Stimulated activated CD8-positive, alpha-beta memory T cell treated with anti-CD3 and anti-CD28 coated beads, Interleukin-2, amount 100 ng/mL, for 48 hours (primary cell): ENCODE data around the gene LRRC55.
"Not testable (repeated sequence)": the region's sequence is repeated elsewhere in the genome, so short reads cannot be mapped to it uniquely, and the experiment has no call there.

Experiments
- DNase-seq, 2 donors: peaks; one replicate each; pipeline ENCODE4 v3.0.0-alpha.2; 2020; ENCODE audit warnings: low read depth in 2 of 2

The LRRC55 gene

GRCh38 chr11:57161351-57161750 lies 20.4 kb upstream of the LRRC55 start:
- no peak for DNase-seq

DNA sequence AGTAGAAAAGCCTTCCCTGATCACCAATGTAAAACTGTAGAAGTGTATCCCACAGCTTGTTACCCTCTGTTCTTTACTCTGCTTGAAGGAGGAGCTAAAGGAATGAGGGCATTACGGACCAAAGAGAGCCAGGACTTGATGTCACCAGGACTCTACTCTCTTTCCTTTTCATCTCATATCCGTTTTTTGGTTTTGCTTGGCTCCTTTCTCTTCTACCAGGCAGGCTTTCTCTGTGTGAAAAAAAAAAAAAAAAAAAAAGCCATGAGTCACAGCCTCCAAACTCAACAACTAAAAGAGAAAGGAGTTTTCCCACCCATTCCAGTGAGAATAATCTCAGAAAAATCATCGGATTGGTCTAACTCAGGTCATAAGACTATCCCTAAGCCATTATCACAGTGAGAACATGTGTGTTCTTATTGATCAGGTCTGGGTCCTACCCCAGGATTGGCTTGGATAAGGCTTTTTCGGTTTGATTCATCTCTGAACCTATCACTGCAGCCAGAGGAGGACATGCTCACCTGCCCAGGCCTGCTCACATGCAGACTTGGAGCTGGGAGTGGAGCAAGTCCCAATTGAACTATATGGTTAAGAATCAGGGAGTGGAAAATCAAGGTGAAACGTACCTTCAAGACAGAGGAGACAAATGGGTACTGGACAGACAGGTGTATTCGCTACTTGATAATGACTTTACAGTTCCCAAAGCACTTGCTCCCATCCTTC lies 19.4 kb upstream of the LRRC55 start:
- no peak for DNase-seq

DNA sequence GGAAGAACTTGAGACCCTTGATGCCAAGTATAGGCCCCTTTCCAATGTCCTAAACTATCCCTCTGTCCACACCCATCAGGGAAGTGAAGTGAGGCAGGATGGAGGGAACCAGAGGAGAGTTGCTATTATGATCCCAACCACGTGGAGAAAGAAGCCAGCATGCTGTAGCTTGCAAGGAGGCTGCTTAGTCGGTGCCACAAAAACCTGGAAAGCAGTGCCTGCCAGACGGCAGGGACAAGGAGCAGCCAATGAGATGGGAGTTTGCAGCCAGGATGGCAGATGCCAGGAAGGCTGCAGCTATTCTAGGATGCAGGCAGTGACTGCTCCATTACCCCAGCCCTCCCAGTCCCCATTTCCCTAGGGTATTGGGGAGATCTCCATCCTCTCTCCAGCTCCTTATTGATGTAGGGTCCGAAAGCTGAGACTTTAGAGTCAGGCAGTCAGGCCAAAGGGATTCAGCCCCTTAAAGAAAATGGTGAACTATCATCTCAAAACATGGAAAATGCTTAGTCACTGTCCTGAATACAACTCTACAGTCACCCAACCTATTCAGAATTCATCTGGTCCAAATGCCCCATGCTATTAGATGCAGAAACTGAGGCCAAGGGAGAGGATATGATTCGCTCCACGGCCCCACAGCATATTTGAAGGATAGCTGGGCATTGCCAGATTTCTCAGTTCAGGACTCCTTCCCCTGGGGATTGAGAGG lies 18.4 kb upstream of the LRRC55 start:
- DNase-seq, result no peak

DNA sequence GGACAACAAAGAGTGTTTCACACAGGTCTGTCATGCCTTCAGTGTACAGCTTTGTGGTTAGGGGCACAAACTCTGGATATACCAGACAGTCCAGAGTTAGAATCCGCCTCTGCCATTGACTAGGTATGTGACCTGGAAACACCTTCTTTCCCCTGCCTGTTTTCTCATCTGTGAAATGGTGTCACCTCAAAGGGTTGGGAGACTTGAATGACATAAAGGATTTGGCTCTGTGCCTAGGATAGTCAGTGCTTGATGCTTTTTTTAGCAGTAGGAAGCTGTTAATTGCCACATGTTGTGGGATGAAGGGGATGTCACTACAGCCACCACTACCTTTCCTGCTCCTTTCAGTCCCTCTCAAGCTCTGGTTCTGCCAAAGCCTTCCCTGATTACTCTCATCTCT lies 17.4 kb upstream of the LRRC55 start:
- no peak for DNase-seq

DNA sequence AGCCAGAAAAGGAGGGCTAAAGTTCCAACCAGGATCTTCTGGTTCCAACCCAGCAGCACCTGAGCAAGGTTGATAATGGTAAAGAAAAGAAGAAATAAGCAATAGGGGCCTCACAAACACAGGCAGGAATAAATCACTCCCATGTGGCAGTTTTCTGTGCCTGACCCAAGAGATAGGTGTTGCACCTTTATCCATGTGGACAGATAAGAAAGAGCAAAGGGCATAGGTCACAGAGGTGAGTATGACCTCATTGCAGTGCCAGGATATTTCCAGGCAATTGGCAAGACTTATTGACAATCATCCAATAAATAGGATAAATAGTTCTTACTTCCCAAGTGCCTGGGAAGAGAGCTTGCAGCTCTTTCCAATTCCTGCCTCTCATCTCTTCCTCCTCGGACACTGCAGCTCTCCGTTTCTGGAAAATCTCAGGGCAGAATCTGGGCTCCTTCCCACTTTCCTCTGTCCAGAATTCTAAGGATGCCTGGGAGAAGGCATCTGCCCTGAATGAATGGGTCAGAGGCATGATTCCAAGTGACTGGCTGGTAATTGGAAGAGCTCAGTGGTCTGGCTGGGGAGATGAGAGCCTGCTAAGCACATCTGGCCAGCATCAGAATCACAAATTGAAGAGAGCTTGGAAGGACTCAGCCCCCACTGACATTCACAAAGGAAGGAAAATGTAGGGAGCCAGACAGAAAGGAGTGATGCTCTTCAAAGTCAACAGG lies 14.5 kb upstream of the LRRC55 start:
- DNase-seq, result no peak

DNA sequence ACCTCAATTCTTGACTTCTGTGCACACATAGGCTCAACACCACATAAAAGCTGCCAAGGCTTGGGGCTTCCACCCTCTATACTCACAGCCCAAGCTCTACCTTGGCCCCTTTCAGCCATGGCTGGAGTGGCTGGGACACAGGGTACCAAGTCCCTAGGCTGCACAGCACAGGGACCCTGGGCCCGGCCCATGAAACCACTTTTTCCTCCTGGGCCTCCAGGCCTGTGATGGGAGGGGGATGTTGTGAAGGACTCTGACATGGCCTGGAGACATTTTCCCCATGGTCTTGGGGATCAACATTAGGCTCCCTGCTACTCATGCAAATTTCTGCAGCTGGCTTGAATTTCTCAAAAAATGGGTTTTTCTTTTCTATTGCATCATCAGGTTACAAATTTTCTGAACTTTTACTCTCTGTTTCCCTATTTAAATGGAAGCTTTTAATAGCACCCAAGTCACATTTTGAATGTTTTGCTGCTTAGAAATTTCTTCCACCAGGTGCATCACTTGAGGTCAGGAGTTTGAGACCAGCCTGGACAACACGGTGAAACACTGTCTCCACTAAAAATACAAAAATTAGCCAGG lies 11.9 kb upstream of the LRRC55 start:
- DNase-seq, result not testable (repeated sequence)

DNA sequence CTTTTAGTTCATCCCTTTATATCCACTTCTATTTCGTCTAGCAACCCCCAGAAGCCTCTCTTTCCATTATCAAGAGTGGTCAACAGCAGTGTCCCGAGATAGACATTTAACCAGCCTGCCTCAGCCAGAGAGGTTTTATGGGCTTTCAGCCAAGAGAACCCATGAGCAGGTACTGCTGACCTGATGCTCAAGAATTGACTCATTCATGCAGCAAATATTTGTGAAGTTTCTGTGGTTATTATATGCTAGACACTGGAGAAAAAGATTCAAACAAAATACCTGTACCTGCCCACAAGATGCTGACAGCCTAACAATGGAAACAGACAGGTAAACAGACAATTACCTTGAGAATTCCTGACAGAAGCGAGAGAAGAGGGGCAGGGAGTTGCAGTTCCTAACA lies 9.7 kb upstream of the LRRC55 start:
- no peak for DNase-seq

- no peak for DNase-seq
Measured at GRCh38 chr11:57174656-57175055, 7.1 kb upstream of the LRRC55 start.

DNA sequence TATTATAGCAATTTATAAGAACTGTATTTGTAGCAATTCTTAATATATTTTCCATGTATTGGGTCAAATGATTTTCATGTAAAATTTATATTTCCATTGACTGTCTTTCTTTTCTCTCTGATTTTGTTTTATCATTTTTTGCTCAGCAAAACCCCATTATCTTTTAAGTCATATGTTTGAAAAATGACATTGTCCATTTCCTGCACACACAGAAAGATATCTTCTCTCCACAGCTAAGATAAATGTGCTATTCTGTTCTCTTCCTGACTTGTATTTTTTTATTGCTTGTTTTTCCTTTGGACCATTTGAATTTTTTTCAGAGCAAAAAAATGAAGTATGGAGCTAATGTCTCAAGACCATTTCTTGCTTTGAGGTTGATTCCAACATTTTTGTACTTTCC lies 6.3 kb upstream of the LRRC55 start:
- DNase-seq, result no peak

DNA sequence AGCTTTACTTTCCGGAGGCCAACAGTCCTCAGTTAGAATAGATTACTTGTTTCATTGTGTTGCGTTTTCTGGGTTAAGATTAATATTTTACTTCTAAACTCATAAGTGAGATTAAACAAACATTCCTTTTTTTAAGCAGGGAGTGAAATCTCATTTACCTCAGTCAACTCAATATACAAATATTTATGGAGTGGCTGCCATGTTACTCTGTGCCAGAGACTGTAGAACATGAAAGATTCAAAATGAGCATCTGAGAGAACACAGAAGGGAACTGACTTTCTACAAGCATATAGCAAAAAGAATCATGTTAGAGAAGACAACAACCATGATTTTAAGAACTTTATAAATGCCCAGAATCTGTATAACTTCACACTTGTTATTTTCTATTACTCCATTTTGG lies 3.4 kb upstream of the LRRC55 start:
- no peak for DNase-seq

DNA sequence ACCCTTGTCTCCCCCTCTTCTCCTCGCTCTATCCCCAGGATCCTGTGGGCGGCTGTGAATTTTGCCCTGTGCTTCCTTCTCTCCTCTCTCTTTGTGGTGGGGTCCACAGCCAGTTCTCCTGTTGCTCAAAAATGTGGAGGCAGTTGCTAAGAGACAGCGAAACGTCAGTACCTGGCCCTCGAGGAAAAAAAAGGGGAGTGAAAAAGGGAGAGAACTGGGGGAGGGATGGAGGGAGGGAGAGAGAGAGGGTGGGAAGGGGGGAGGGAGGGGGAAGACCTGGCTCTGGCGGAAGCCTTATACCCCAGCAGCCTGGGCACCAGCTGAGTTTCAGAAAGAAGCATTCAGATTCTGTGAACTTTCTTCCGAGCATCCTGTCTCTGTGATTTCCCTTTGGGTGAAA lies 2.1 kb upstream of the LRRC55 start:
- no peak for DNase-seq

DNA sequence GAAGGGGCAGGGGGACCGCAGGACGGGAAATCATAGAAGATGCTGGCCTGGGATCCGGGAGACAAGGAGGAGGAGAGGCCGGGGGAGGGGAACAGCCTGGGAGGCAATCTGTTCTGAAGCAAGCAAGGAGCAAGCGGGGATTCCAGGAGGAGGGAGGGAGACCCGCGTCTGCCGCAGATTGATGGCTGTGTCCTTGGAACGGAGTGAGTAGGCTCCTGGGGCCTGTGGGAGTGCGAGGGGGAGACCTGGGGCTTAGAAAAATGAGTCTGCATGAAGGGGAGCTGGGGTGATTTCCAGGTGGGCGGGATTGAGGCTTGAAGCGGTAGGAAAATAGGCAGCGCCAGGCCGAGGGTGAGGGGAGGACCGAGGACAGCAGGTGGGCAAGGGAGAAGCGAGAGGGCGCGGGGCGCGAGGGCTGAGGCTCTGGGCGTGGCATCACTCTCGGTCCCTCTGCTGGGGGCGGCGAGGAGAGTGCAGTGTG lies 1.6 kb upstream of the LRRC55 start:
- no peak for DNase-seq

DNA sequence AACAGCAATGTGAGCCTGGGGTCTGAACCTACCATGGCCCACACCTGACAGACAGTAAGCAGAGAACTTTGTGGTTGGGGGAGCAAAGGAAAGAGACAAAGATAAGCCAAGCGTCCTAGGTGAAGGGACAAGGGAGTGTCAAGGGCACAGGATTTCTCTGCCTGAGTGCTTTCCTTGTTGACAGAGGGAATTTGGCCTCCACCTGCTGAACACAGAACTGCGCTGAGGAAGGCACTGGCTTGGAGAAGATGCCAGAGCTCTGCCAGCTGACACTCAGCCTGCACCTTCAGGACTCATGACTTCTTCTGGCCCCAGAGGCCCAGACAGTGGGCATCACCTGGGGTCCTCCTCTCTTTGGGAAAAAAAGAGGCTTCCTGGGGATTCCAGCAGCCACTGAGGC lies 789 bp upstream of the LRRC55 start:
- no peak for DNase-seq

DNA sequence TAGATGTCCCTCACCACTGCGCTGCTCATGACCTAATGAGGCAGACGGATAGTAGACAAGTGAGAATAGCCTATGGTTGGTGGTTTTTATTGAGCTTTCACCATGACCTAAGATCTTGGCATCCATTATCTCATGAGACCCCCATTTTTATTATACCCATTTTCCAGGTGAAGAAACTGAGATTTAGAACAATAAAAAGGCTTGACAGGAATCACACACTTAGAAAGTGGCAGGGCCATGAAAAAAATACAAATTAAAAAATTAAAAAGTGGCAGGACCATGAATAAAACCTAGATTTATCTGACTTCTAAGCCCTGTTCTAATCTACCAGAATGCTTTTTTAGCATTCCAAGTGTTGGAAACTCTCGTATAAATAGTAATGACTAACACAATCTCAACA lies 1.1 kb downstream of the LRRC55 start:
- DNase-seq, result no peak

GRCh38 chr11:57190548-57190947 lies 8.8 kb downstream of the LRRC55 start:
- DNase-seq, result no peak

DNA sequence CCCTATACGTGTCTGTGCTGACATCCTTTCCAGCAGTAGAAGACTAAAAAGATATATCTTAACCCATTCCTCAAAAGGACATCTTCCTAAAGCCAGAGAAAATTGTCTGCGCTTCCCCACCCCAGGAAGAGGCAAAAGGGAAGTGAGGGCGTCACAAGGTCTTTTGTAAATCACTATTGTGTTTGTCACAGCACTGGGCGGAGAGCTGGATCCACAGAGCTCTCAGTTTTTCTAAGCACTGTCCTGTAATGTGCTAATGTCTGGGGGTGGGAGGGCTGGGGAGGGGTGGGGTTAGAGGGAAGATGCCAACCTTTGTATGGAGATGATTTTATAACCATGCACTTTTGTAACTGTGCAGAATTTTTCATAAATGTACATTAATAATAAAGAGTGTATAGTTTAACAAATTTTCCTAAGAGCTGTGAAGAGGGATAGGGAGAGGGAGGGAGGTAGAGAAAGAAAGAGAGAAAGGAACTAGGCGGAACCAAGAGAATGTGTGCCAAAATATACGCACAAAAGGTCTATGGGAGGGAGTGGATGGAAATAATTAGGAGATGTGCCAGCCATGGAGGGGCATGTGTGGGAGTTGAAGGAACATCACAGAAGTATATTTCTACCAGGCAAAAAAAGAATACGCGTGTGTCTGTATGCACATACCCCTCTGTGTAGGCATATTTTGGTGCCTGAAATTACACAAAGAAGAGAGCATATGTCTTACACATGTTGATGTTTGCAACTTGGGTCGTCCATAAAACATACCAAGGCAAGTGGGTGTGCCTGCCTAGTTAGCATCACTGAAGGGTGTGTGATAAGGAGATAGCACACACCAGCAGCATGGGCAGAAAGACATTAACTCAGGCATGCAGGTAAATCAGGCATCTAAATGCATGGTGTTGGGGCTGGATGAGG lies 9.8 kb downstream of the LRRC55 start:
- DNase-seq, result no peak

- DNase-seq, result no peak
Measured at GRCh38 chr11:57192316-57192715, 10.6 kb downstream of the LRRC55 start.

- DNase-seq, result no peak
Measured at GRCh38 chr11:57196596-57196995, 14.8 kb downstream of the LRRC55 start.

GRCh38 chr11:57197762-57198161 lies 16.0 kb downstream of the LRRC55 start:
- DNase-seq, result no peak

GRCh38 chr11:57199330-57199729 lies 17.6 kb downstream of the LRRC55 start:
- DNase-seq, result no peak

- no peak for DNase-seq
Measured at GRCh38 chr11:57200917-57201316, 19.2 kb downstream of the LRRC55 start.
